ENCODE measurements around the gene OARD1.
A peak's percentile ranks its signal among the peaks of the same experiment; 100 is the strongest.

Gene OARD1

DNA sequence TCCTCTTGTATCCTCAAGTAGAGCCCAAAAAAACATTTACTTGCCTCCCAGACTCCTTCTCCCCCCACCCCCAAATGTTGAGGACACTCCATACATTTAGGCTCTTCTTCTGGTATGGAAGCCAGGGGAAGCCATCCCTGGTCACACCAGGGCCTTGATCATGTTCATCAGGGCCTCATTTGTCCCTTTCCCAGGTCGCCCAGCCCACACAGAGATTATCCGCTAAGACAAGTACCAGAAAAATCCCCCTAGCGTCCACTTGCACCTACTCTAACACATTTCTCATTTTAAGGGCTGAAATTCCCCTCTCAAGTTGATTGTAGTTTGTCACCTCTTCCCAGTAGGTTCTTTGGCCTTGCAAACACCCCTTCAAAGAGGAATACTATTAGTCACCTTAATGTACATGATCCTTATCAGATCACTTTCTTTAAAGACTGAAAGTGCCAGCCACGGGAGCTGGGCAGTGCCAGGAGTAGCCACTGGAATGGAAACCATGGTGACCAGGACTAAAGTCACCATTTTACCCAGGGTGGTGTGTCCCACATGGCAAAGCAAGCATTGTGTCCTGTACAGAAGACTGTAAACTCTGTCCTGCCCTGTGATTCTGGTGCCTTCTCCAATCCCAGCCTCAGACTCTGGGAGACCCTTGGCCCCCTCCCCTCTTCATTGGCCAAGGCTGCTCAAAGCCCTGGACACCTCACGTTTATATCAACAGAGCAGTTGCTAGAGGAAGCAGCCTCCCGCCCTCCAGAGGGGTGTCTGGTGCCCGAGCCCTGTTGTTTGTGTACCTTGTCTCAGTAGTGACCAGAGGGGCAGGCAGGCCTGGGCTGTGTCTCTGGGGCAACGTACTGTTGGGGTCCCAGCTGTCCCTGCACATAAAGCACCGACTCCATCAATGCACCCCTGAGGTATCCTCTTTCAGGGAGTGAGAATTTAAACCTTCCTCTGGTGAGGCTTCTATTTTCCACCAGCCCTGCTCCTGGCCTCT is 24.1 kb downstream of the OARD1 start:
- no peak for DNase-seq (ENCODE audit: low spot score)

DNA sequence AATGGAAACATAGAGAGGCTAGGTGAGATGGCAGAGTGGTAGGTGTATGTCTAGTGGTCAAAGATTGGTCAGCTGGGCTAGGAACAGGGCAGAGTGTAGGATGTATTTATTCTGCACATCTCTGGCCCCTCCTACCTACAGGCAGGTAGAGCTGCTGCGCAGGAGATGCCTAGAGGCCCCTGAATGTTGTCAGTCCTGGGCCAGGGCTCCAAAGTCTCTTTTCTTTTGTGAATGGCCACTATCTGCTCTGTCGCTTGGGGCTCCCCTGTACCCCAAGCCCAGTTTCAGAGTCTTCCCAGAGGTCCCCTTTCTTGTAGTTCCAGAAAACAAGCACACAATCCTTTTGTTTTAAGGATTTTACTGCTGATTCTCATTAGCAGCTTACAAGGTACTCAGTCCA is 24.9 kb downstream of the OARD1 start:
- DNase-seq (ENCODE audit: low spot score), result no peak

DNA sequence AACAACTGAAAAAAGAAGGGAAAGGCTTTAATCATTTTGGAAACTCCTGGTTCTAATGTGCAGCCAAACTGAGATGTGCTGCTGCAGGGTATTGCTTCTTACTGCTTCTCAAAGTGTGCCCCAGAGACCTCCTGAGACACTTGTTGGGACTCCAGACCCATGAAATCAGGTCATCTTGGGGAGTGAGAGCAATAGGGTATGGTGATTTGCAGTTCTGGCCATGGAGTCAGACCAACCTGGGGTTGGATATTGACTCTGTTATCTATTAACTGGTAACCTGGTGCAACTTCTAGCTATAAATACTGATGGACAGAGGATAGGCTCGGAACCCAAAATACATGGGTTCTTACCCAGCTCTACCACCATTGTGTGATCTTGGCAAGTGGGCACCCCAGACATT is 26.1 kb downstream of the OARD1 start:
- no peak for DNase-seq (ENCODE audit: low spot score)

DNA sequence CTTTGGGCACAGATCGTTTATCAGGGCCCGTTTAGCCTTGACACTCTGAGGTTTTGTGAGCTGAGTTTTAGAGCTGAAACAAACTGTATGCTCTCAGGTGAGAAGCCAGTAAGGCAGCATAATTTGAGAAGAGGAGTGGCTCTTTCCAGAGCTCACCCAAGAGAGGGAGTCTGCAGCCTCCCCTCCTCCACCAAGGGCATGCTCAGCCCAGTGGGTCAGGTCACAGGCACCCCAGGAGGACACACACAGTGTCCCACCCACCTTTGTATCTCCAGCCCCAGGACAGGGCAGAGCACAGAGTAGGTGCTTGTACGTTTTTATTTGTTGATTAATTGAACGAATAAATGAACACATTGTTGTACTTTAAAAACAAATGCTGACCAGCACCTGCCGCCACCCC is 26.5 kb downstream of the OARD1 start:
- DNase-seq (ENCODE audit: low spot score), result no peak

DNA sequence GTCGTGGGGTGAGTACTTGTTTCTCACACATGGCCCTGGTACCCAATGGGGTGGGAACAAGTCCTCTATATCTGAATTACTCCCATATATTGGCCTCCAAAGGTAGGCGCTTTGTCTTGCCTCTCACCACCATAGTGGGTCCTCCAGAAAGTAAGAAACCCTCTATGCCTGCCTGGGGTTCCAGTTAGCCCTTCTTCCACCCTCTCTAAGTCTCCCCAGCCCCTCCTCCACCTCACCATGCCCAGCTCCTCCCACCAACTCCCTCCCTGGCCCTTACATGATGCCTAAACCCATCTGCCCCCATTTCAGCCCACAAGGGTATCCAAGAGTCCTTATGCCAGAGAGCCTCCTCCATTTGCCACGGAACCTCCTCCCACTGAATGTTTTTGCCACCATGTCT is 29.0 kb downstream of the OARD1 start:
- DNase-seq (ENCODE audit: low spot score), result no peak

DNA sequence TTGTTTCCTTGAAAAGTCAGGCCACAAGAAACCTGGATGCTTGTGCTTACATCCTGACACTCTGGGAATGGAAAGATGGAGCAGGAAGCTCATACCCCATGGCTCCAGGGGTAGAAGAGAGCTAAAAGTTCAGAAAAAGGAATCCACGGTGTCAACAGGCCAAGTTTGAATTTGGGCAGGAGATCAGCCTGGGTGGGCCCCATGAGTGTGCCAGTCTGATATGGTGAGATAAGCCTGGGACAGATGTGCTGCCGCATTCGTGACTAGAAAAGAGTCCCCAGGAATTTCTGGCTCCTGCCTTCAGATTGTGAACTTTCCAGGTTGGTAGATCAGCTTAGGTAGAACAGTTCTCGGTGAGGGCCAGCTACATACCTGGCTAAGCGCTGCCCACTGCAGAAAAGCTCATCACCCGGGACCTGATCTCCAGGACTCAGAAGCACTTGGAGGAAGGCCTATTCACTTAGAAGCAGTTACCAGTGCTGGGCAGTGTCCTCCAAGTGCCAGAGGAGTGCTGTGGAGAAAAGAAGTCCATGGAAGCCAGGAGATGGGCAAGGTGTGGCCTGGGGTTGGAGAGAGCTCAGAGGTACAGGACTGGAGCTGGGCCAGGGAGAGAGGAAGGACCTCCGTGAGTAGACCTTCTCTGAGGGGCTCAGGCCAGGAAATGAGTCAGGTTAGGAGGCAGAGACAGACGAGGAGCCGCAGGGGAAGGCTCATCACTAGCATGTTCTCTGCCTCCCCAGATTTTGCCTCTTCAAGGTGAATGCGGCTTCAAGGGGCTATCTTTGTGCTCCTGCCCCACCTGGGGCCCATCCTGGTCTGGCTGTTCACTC is 29.7 kb downstream of the OARD1 start, which contains the start of gene TSPO2:
Gene TSPO2, plus strand, starts transcription at position 242 of the 830 bp plus-strand sequence. Its CDS starts 519 bp downstream, at position 761.
- DNase-seq (ENCODE audit: low spot score), result no peak

DNA sequence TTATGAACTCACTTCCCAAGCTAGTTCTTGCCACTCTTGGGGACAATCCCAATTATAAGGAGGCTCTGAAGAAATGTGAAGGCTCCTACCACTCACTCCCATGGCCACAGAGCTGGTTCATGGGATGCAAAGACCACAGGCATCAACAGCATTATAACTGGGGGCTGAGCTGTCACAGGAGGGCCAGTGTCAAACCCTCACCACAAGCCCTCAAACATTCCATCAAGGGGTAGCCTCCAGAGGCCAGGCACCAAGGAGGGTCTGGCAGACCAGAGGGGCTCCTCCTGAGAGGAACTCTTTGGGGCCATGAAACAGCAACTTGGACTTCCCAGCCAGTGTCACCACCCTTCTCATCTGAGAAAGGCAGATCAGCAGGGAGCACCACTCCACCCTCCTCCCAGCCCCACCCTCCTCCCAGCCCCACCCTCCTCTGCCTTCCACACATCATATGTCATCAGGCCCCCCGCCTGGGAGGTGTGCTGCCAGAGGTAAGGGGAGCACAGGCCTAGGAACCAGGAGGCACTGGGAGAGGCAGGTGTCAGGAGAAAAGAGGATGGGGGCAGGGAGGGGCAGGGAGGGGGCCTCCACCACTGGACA is 31.1 kb downstream of the OARD1 start:
- no peak for DNase-seq (ENCODE audit: low spot score)

DNA sequence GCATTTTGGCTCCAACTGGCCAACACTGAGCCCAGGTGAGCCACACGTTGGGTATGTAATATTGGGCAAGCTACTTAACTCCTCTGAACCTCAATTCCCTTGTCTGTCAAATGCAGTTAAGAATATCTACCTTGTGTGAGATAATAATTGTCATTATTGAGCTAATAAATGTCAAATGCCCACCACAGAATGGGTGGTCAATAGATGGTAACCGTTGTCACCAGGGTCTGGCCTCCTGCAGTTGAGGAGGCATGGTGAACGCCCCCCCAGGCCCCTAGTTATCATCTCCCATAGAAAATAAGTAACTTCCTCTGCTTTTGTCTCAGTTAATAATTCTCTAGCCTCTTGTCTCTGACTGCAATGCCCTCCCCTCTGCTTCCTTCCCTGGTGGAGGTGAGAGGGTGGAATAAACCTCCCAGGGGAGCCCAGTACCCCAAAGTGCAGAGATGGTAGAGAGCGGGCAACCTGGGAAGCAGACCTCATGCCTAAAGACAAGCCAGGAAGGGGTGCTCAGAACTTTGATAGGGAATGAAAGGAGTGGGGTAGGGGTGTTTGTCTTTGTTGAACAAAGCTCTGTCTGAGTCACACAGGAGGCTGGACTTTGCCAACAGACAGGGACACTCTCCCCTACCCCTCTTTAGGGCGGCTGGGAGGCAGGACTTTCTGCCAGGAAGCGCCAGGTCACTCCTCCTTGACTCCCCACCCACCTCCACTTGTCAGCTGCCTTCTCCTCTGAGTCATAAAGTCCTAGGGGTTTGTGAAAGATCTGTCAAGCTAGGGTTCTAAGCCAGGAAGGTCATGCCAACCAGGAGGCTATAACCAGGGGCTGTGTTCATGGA is 31.8 kb downstream of the OARD1 start:
- no peak for DNase-seq (ENCODE audit: low spot score)

DNA sequence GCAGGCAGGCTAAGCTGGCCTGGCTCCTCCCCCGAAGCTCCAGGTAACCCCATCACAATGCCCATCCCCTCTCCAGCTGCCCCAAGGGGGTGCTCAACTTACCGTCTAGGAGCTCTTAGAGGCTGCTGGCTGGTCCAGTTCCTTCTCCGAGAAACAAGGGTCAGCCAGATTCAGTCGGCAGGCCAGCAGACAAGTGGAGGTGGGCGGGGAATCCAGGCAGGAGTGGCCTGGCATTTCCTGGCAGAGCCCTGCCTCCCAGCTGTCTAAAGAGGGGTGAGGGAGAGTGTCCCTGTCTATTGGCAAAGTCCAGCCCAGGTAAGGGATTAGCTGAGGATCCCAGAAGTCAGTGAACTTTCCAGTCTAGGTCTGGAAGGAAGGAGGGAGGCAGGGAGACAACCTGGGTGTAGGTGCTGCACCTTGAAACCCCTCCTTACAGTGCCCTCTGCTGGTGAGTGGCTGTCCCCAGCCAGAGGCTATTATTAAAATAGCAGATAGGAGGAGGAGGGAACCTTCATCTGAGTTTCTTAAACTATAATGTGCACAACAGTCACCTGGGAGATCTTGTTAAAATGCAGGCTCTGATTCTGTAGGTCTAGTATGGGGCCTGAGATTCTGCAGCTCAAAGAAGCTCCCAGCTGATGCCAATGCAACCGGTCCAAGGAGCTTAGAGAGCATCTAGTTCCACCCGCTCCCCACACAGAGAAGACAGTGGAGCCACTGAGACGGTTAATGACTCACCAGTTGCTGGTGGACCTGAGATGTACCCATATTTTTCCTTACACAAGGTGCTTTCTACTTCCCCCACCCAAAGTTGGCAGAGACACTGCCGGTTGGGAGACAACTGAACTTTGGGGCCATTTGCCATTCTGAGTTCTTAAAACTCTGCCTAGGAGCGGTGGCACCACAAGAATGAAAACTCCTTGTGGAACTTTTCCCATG is 32.8 kb downstream of the OARD1 start, which contains the start of gene UNC5CL:
Gene UNC5CL, minus strand, starts transcription at position 162 of the 939 bp plus-strand sequence. CDS start 4,147 bp downstream, outside the sequence.
- DNase-seq (ENCODE audit: low spot score), result no peak

DNA sequence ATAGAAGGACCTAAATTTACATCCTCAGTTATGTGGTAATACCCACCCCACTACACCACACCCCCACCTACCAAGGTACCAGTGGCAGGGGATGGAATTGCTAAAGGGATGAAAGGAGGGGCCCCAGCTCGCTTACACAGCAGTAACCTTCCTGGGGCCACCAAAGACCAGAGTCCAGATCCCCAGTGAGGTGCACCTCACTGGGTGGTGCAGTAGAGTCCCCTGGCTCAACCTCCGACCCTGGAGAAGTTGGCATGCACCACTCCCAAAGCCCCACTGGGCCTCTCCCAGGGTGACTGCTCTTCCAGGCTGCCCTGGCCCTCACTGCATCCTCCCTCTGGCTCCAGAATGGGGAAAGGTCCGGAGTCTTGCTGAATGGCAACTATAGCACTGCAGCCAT is 34.0 kb downstream of the OARD1 start:
- no peak for DNase-seq (ENCODE audit: low spot score)

DNA sequence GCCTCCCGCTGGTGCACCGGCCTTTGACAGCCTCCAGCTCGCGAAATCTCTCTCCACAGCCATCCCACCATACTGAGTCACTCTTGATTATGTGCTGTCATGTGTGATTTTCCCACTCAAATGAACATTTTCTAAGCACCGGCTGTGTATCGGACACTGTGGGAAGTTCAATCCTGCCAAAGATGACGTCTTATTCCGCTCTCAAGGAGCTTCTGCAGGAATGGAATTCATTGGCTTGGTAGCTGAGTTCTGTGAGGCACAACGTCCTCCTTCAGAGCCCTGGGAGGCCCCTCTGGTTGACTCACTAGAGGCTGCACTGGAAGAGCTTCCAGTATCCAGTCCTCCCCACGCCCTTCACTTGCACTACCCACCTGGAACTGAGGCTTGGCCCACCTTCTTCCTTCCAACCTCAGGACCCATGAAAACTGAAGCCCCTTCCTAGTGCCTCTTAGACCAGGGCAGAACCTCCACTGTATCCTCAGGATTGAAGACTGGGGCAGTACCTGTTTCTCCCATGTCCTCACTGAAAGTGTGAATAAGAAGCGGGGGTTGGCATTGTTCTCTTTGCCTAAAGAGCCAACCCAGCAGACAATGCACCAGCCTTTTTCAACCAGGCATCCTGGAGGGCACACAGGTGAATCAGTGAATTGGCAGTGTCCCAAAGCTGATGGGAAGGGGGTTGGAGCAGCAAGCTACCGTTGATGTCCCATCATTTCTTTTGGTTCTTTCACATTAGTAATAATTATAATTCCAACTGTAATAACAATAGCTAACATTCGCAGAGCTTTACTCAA is 34.9 kb downstream of the OARD1 start:
- no peak for DNase-seq (ENCODE audit: low spot score)

DNA sequence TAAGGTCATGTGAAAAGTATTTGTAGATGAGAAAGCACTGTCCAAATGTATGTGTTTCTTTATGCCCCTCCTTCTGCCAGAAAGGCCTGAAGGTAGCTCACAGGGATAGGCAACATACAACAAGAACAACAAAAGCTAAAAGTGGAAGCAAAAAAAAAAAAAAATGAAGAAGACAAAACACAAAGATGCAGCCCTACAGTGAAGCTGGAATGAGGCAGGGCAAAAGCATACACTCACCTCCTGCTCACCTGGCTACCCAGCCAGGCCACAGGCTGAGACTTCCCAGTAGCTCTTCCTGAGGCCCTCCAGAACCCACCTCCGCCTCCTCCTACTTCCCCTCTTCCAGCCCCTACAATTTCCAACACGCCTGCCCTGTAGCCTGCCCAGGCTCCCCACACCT is 35.6 kb downstream of the OARD1 start:
- no peak for DNase-seq (ENCODE audit: low spot score)

DNA sequence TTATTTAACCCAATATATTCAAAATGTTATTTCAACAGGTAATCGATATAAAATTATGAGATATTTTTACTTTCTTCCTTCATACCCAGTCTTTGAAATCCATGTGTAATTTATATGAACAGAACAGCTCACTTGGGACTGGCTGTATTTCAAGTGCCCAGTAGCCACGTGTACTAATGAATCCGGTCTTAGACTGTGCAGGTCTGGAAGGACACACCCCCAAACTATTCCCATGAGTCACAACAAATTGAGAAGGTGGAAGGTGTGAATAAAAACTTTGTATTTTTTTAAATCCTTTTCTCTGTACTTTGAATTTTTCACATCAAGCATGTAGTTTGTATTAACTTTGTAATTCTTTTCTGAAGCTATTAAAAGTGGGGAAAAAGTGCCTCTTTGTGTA is 36.0 kb downstream of the OARD1 start:
- no peak for DNase-seq (ENCODE audit: low spot score)

DNA sequence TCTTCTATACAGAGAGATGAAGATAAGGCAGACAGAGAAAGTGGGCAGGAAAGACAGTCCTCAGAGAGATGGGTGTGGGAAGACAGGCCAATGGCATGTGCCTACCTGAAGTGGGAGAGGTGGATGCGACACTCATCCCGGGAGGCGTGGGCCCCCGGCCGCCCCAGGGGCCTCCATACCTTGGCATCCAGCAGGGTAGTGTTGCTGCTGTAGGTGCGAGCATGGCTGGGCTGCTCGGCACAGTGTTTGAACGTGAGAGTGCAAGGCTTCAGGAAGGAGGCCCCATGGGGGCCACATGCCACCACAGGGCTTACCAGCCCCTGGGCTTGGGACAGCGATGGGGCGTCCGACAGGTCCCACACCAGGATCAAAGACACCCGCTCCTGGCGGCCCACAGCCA is 38.4 kb downstream of the OARD1 start:
- no peak for DNase-seq (ENCODE audit: low spot score)

DNA sequence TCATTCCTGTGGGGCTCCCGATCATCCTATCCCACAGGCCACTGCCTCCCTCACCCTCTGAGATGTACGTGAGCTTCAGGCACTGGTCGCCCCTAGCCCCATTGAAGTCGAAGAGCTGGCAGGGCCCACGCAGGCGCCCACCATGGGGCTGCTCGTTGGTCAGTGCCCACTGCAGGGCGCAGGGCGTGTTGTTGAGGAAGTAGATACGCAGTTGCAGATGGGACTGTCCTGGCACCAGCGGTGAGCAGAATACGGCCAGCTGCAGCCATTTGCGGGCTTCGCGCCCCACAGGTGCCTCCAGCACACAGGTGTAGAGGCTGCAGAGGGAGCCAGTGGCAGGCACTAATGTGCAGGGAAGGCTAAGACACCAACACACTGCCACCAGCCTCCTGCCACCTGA is 39.3 kb downstream of the OARD1 start:
- DNase-seq (ENCODE audit: low spot score), result no peak

DNA sequence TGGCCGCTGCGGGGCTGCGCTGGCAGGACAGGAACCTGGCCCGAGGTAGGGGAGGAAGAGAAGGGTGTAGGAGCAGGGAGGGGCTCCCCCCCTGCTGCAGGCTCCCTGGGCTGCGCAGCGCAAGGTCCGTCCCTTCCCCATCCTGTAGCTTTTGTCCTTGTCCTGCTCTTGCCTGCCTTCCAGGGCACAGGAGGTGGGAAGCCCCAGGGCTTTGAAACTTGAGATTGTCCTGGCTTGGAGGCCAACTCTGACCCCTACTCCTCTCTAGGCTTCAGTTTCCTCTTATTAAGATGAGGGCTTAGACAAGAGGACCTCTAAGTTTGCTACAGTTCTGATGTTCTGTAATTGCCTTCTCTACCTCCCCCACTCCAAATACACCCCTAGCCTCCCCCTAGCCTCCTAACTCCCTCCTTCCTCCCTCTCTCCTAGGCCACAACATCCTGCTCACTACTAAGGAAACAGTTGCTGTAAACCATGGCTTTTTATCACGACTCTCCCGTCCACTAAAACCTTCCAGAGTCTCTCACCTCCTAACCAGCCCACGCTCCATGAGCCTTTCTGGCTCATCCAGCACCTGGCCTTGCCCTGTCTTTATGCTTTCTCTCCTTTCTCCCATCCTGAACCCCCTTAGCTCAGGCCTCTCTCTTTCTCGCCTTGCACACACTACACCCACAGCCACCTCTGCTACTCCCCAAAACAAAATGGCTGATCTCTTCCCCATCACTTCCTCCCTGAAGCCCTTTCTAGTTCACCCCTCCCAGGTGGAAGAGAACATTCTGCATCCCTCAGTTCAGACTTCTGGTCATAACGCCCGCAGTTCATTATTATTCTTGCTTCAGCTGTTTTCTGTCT is 43.4 kb downstream of the OARD1 start:
- DNase-seq (ENCODE audit: low spot score), result no peak

DNA sequence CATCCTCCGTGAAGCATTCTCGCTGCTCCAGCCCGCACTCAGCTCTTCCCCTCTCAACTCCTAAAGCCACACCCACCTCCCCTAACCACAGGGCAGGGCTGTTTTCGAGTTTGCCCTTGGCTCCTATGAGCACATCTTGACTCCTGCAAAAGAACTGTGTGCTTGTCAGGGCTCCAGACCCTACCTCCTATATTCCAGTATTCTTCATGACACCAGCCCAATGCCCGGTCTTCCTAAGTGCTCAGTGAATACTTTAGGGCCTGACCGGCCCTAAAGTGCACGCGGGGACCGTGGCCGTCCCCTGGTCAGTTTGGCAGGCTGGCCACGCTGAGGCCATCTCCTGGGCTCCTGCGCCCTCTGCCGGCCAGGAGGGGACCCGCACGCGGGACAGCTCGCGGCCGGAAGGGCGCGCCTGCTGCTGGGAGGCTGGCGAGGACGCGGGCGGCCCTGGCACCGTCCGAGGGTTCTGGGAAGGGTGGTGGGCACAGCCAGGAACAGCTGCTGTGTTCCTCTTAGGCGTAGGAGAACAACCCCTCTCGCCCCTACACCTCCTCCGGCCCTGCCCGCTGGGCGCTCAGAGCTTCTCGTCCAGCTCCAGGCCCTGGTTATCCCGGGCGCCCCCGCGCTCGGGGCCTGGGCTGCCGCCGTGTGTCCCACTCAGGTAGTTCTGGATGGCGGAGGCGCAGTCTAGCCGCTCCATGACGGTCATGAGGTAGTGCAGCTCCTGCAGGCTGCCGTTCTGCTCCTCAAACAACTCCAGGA is 44.2 kb downstream of the OARD1 start:
- peak; percentile 14 for DNase-seq (ENCODE audit: low spot score)

DNA sequence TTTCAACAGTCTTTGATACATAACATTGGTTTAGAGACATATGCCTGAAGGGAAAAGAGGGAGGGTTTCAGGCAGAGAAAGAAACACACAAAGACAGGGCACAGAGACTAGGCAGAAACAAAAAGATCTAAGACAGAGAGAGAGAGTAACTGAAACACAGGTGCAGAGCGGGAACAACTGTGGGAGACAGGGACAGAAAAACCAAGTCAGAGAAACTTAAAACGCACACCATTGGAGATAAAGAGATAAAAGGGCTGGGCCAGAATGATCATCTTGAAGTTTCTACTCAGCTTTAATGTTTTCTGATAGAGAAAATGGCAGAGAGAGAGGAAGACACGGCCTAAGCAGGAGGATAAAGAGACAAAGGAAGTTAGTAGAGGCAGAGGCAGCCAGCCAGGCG is 44.9 kb downstream of the OARD1 start:
- DNase-seq (ENCODE audit: low spot score), result no peak

All from putamen (tissue), 1 donor.